Measurements from ENCODE around the gene MUCL3. TPM values are rescaled to one million over a fixed set of nuclear protein-coding genes. Genes with fewer than 3 reads are reported as not detected.

MUCL3 gene
- total RNA-seq, 1 donor from 2014 or later = not detected

- Histone ChIP-seq H3K4me3 (ENCODE audit: insufficient read depth, low read depth, low read length) (no peak overlapping the region), H4K20me1 (ENCODE audit: insufficient read depth, low read length) (no peaks in the 10 kb centered on the region), H3K4me2 (ENCODE audit: low read length) (no peak overlapping the region), H3K9me3 (ENCODE audit: insufficient read depth, low read depth, low read length) (no peaks in the 10 kb centered on the region), H3K27me3 (ENCODE audit: insufficient read depth, low read length) (no peaks in the 10 kb centered on the region), H2AFZ (ENCODE audit: low read depth, low read length) (no peak overlapping the region), H3K36me3 (ENCODE audit: insufficient read depth, low read length) (no peaks in the 10 kb centered on the region), H3K27ac (ENCODE audit: low read depth, low read length) (no peak overlapping the region), H3K9ac (ENCODE audit: low read length) (no peak overlapping the region), H3K4me1 (ENCODE audit: insufficient read depth, low read length) (peaks cover 4% of the 10 kb centered on the region), H3K79me2 (ENCODE audit: insufficient read depth, low read length) (no peaks in the 10 kb centered on the region)
- peaks cover 7% of the 10 kb centered on the region for H3K4me1 Mint-ChIP-seq (ENCODE audit: low read depth, unreplicated experiment)
- H3K36me3 Mint-ChIP-seq (ENCODE audit: low read depth, unreplicated experiment) = peaks cover 2% of the 10 kb centered on the region
- TF ChIP-seq EZH2 (IDR thresholded peaks at IDR 0.05; ENCODE audit: insufficient read depth, low read length) = no peak
- TF ChIP-seq, protein P1, sequence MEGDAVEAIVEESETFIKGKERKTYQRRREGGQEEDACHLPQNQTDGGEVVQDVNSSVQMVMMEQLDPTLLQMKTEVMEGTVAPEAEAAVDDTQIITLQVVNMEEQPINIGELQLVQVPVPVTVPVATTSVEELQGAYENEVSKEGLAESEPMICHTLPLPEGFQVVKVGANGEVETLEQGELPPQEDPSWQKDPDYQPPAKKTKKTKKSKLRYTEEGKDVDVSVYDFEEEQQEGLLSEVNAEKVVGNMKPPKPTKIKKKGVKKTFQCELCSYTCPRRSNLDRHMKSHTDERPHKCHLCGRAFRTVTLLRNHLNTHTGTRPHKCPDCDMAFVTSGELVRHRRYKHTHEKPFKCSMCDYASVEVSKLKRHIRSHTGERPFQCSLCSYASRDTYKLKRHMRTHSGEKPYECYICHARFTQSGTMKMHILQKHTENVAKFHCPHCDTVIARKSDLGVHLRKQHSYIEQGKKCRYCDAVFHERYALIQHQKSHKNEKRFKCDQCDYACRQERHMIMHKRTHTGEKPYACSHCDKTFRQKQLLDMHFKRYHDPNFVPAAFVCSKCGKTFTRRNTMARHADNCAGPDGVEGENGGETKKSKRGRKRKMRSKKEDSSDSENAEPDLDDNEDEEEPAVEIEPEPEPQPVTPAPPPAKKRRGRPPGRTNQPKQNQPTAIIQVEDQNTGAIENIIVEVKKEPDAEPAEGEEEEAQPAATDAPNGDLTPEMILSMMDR (IDR thresholded peaks at IDR 0.05; ENCODE audit: insufficient read depth, low read depth, low read length) = no peak
- peaks cover 24% of the 10 kb centered on the region for H3K27me3 Mint-ChIP-seq (ENCODE audit: low read depth, unreplicated experiment)
- peak; percentile 69 for DNase-seq (ENCODE audit: low read depth)
- H3K4me3 Mint-ChIP-seq (ENCODE audit: unreplicated experiment) = no peak overlapping the region
- H3K27ac Mint-ChIP-seq (ENCODE audit: unreplicated experiment) = no peak overlapping the region
- FAIRE-seq = no peak
- peaks cover 7% of the 10 kb centered on the region for H3K9me3 Mint-ChIP-seq (ENCODE audit: unreplicated experiment)
These were observed 22.9 kb downstream of the MUCL3 start for GRCh38 chr6:30963641-30964040.

DNA sequence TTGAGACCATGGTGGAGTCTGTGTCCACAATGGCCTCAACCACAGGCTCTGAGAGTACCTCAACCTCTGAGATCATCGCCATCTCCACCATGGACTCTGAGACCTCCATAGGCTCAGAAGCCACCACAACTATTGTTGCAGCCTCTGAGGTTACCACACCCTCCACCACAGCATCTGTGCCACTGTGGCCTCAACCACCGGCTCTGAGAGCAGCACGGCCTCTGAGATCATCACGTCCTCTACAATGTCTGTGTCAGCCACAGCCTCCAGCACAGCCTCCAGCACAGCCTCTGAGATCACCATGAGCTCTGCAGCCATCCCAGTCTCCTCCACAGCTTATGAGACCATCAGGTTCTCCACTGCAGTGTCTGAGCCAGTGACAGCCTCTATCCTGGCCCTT, 23.3 kb downstream of the MUCL3 start:
- no peak for FAIRE-seq
- peaks cover 7% of the 10 kb centered on the region for H3K9me3 Mint-ChIP-seq (ENCODE audit: unreplicated experiment)
- TF ChIP-seq, protein P1 (IDR thresholded peaks at IDR 0.05; ENCODE audit: insufficient read depth, low read depth, low read length) = no peak
- no peak for TF ChIP-seq EZH2 (IDR thresholded peaks at IDR 0.05; ENCODE audit: insufficient read depth, low read length)
- H3K4me3 Mint-ChIP-seq (ENCODE audit: unreplicated experiment) = no peak overlapping the region
- peaks cover 2% of the 10 kb centered on the region for H3K36me3 Mint-ChIP-seq (ENCODE audit: low read depth, unreplicated experiment)
- Histone ChIP-seq H3K4me1 (ENCODE audit: insufficient read depth, low read length) (peaks cover 4% of the 10 kb centered on the region), H3K36me3 (ENCODE audit: insufficient read depth, low read length) (no peaks in the 10 kb centered on the region), H3K27me3 (ENCODE audit: insufficient read depth, low read length) (no peaks in the 10 kb centered on the region), H3K9ac (ENCODE audit: low read length) (no peak overlapping the region), H3K9me3 (ENCODE audit: insufficient read depth, low read depth, low read length) (no peaks in the 10 kb centered on the region), H2AFZ (ENCODE audit: low read depth, low read length) (no peak overlapping the region), H4K20me1 (ENCODE audit: insufficient read depth, low read length) (no peaks in the 10 kb centered on the region), H3K4me3 (ENCODE audit: insufficient read depth, low read depth, low read length) (no peak overlapping the region), H3K4me2 (ENCODE audit: low read length) (no peak overlapping the region), H3K79me2 (ENCODE audit: insufficient read depth, low read length) (no peaks in the 10 kb centered on the region), H3K27ac (ENCODE audit: low read depth, low read length) (no peak overlapping the region)
- DNase-seq (ENCODE audit: low read depth) = peak; percentile 52
- H3K27ac Mint-ChIP-seq (ENCODE audit: unreplicated experiment) = no peak overlapping the region
- peaks cover 24% of the 10 kb centered on the region for H3K27me3 Mint-ChIP-seq (ENCODE audit: low read depth, unreplicated experiment)
- peaks cover 7% of the 10 kb centered on the region for H3K4me1 Mint-ChIP-seq (ENCODE audit: low read depth, unreplicated experiment)

DNA sequence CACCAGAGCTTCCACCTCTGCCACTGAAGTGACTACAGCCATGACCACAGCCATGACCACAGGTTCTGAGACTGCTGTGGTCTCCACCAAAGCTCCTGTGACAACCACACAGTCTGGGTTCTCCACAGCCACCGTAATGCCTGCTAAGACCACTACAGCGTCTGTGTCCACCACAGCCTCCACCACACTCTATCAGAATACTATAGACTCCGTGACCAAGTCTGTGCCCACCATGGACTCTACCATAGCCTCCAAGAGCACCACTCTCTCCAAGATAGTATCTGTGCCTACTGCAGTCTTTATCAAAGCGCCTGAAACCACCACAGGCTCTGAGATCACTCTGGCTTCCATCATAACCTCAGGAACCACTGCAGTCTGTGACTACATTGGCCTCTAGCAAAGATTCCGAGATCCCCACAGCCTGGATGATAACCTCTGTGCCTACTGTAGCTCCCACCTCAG, 24.4 kb downstream of the MUCL3 start:
- FAIRE-seq = no peak
- TF ChIP-seq, protein P1 (IDR thresholded peaks at IDR 0.05; ENCODE audit: insufficient read depth, low read depth, low read length) = no peak
- no peak for TF ChIP-seq EZH2 (IDR thresholded peaks at IDR 0.05; ENCODE audit: insufficient read depth, low read length)
- Mint-ChIP-seq H3K4me1 (ENCODE audit: low read depth, unreplicated experiment) (peaks cover 7% of the 10 kb centered on the region), H3K36me3 (ENCODE audit: low read depth, unreplicated experiment) (peaks cover 2% of the 10 kb centered on the region), H3K27ac (ENCODE audit: unreplicated experiment) (peak overlapping the region; percentile 80), H3K4me3 (ENCODE audit: unreplicated experiment) (no peak overlapping the region), H3K9me3 (ENCODE audit: unreplicated experiment) (peaks cover 9% of the 10 kb centered on the region), H3K27me3 (ENCODE audit: low read depth, unreplicated experiment) (peaks cover 28% of the 10 kb centered on the region)
- Histone ChIP-seq H3K4me1 (ENCODE audit: insufficient read depth, low read length) (peaks cover 4% of the 10 kb centered on the region), H3K36me3 (ENCODE audit: insufficient read depth, low read length) (no peaks in the 10 kb centered on the region), H3K27me3 (ENCODE audit: insufficient read depth, low read length) (no peaks in the 10 kb centered on the region), H3K9ac (ENCODE audit: low read length) (no peak overlapping the region), H2AFZ (ENCODE audit: low read depth, low read length) (no peak overlapping the region), H3K4me3 (ENCODE audit: insufficient read depth, low read depth, low read length) (no peak overlapping the region), H3K4me2 (ENCODE audit: low read length) (no peak overlapping the region), H3K27ac (ENCODE audit: low read depth, low read length) (no peak overlapping the region), H3K79me2 (ENCODE audit: insufficient read depth, low read length) (no peaks in the 10 kb centered on the region), H4K20me1 (ENCODE audit: insufficient read depth, low read length) (no peaks in the 10 kb centered on the region), H3K9me3 (ENCODE audit: insufficient read depth, low read depth, low read length) (no peaks in the 10 kb centered on the region)
- DNase-seq (ENCODE audit: low read depth) = no peak

Measured in astrocyte (in vitro differentiated cells and primary cell).